HepG2 (cell line): ENCODE results near the gene ZSWIM8. TPM values are rescaled to one million over a fixed set of nuclear protein-coding genes. Genes with fewer than 3 reads are reported as not detected.

Experiments used
- ATAC-seq: fragments of 200-7000 bp; cut with Tn5 transposase; 3 replicates; pipeline ENCODE4 v1.9.1; 2020; ENCODE audit warnings: mild to moderate bottlenecking, moderate library complexity
- BruUV-seq: library from RNA; stranded (reverse); fragments of 400-500 nt; replicated peaks from 2 replicates; lab custom pipeline; 2021; lab: Mats Ljungman, UMichigan
- CTCF ChIA-PET: fragments of 300-600 bp; formaldehyde crosslinking; extraction: SDS; loops from one replicate; lab custom pipeline; 2021; ENCODE audit warnings: low total read pairs, inconsistent platforms, low intra/inter-chr PET ratio; lab: Yijun Ruan, JAX
- POLR2A ChIA-PET: fragments of 350-600 bp; sonication (Branson Sonifier 250); formaldehyde crosslinking; loops from one replicate; lab custom pipeline; 2020; ENCODE audit warnings: antibody characterized with exemption, inconsistent platforms; lab: Yijun Ruan, JAX
- DNase-seq: peaks from one replicate; pipeline ENCODE4 v3.0.0-alpha.2; 2015; ENCODE audit warnings: low spot score
- FAIRE-seq: peaks from 3 replicates; lab custom pipeline; 2011; peaks lifted over from hg19 to GRCh38; lab: Jason Lieb, UNC
- H2AFZ ChIP-seq: one replicate; pipeline ENCODE4 v1.6.1; 2011; ENCODE audit warnings: low read length, inconsistent platforms
- H3K27ac ChIP-seq: fragments of 300-600 bp; 3 replicates; pipeline ENCODE4 v1.8.0; 2011; ENCODE audit warnings: mixed run types, mild to moderate bottlenecking, mixed read lengths, low read length, inconsistent platforms; ENCODE audit not compliant: insufficient read depth; ENCODE audit errors: extremely low read length
- H3K27me3 ChIP-seq, 2 experiments: fragments of 200-600 bp in 1 of 2; 2 replicates in 1 of 2; 3 replicates in 1 of 2; pipeline versions ENCODE4 v1.6.0 to v1.8.0; 2011; ENCODE audit warnings: low read length in 2 of 2, mild to moderate bottlenecking in 2 of 2, moderate library complexity in 2 of 2, inconsistent platforms in 1 of 2; ENCODE audit not compliant: insufficient read depth in 2 of 2, control insufficient read depth in 1 of 2
- H3K36me3 ChIP-seq, 2 experiments: fragments of 200-600 bp in 1 of 2; replicated peaks in 1 of 2; 2 replicates in 1 of 2; 3 replicates in 1 of 2; pipeline versions ENCODE4 v1.5.1 to v1.8.0; 2011; ENCODE audit warnings: low read length in 2 of 2, inconsistent platforms in 1 of 2; ENCODE audit not compliant: insufficient read depth in 2 of 2, control insufficient read depth in 1 of 2
- H3K4me1 ChIP-seq: 2 replicates; pipeline ENCODE4 v1.5.1; 2012; ENCODE audit warnings: low read length, inconsistent platforms; ENCODE audit not compliant: insufficient read depth
- H3K4me2 ChIP-seq: 2 replicates; pipeline ENCODE4 v1.6.0; 2011; ENCODE audit warnings: low read depth, low read length, inconsistent platforms
- H3K4me3 ChIP-seq, 3 experiments: fragments of 200-600 bp in 1 of 3; sonication (generic), shearing (Covaris generic) in 1 of 3; replicated peaks in 1 of 3; 2 replicates each; pipeline ENCODE4 v1.5.1; 2011 to 2016; ENCODE audit warnings: low read length in 3 of 3, inconsistent platforms in 2 of 3, low read depth in 2 of 3, mild to moderate bottlenecking in 2 of 3, control low read depth in 1 of 3, mixed read lengths in 1 of 3; ENCODE audit not compliant: insufficient read depth in 1 of 3
- H3K79me2 ChIP-seq: one replicate; pipeline ENCODE4 v1.6.1; 2011; ENCODE audit warnings: low read length, inconsistent platforms; ENCODE audit not compliant: insufficient read depth
- H3K9ac ChIP-seq: 2 replicates; pipeline ENCODE4 v1.6.0; 2011; ENCODE audit warnings: mild to moderate bottlenecking, low read depth, low read length, inconsistent platforms; ENCODE audit not compliant: insufficient read depth
- H3K9me3 ChIP-seq: 2 replicates; pipeline ENCODE4 v1.5.1; 2012; ENCODE audit warnings: mild to moderate bottlenecking, low read length
- H4K20me1 ChIP-seq: 2 replicates; pipeline ENCODE4 v1.6.0; 2011; ENCODE audit warnings: inconsistent platforms, mild to moderate bottlenecking, low read length, moderate library complexity; ENCODE audit not compliant: insufficient read depth
- JDP2 ChIP-seq: sonication (generic); formaldehyde crosslinking; IDR thresholded peaks from 2 replicates; pipeline ENCODE4 v1.8.1; 2022; ENCODE audit warnings: missing genetic modification reagents, borderline replicate concordance
- JUNB ChIP-seq: sonication (generic); formaldehyde crosslinking; IDR thresholded peaks from 2 replicates; pipeline ENCODE4 v1.8.0; 2022; ENCODE audit warnings: missing genetic modification reagents, mild to moderate bottlenecking, borderline replicate concordance
- KDM4B ChIP-seq: sonication (generic); formaldehyde crosslinking; IDR thresholded peaks from 2 replicates; pipeline ENCODE4 v1.4.0; 2020; ENCODE audit warnings: missing genetic modification reagents
- MYNN ChIP-seq: sonication (generic); formaldehyde crosslinking; IDR thresholded peaks from 2 replicates; pipeline ENCODE4 v1.4.0; 2020; ENCODE audit warnings: mild to moderate bottlenecking, low read depth, missing genetic modification reagents
- NR2F1 ChIP-seq, 2 experiments: fragments of 450-650 bp in 1 of 2; formaldehyde crosslinking in 1 of 2; IDR thresholded peaks; 2 replicates each; pipeline versions ENCODE4 v1.5.0 to v1.6.1; 2016 to 2020; ENCODE audit warnings: mild to moderate bottlenecking in 1 of 2, missing compliant biosample characterization in 1 of 2, missing genetic modification reagents in 1 of 2, moderate library complexity in 1 of 2
- POLR2A ChIP-seq, 2 experiments: IDR thresholded peaks; 2 replicates each; pipeline ENCODE4 v1.6.1; 2011; ENCODE audit warnings: low read depth in 2 of 2, low read length in 2 of 2, mild to moderate bottlenecking in 1 of 2, moderate library complexity in 1 of 2; ENCODE audit not compliant: insufficient read depth in 1 of 2
- RORA ChIP-seq: sonication (generic); formaldehyde crosslinking; IDR thresholded peaks from 2 replicates; pipeline ENCODE4 v1.5.0; 2020; ENCODE audit warnings: mild to moderate bottlenecking, missing genetic modification reagents, moderate library complexity
- ZBTB42 ChIP-seq: sonication (generic); formaldehyde crosslinking; IDR thresholded peaks from 2 replicates; pipeline ENCODE4 v1.5.0; 2020; ENCODE audit warnings: mild to moderate bottlenecking, missing genetic modification reagents
- ZMYM2 ChIP-seq: sonication (generic); formaldehyde crosslinking; IDR thresholded peaks from 2 replicates; pipeline ENCODE4 v1.8.0; 2022; ENCODE audit warnings: mild to moderate bottlenecking, missing genetic modification reagents
- ZNF574 ChIP-seq: sonication (generic); formaldehyde crosslinking; IDR thresholded peaks from 2 replicates; pipeline ENCODE4 v1.4.0; 2020; ENCODE audit warnings: missing genetic modification reagents
- ZNF704 ChIP-seq: sonication (generic); formaldehyde crosslinking; IDR thresholded peaks from 2 replicates; pipeline ENCODE4 v1.8.1; 2023; ENCODE audit warnings: mild to moderate bottlenecking, inconsistent platforms, moderate library complexity, missing genetic modification reagents, borderline replicate concordance
- ZNF839 ChIP-seq: sonication (generic); formaldehyde crosslinking; IDR thresholded peaks from 2 replicates; pipeline ENCODE4 v1.4.0; 2020; ENCODE audit warnings: missing genetic modification reagents, mild to moderate bottlenecking, borderline replicate concordance
- ZNF891 ChIP-seq: sonication (generic); formaldehyde crosslinking; IDR thresholded peaks from 2 replicates; pipeline ENCODE4 v1.5.0; 2020; ENCODE audit warnings: mild to moderate bottlenecking, missing genetic modification reagents
- WGBS: methylation state at CpG from one replicate; pipeline ENCODE4 v1.1.6; 2017; ENCODE audit warnings: low lambda C conversion rate; 5-methylcytosine and 5-hydroxymethylcytosine counted together
- in situ Hi-C: cut with HindIII; loops from 2 replicates; pipeline ENCODE4 v1.10.0; 2017; ENCODE audit warnings: low pct_unique_long_range_greater_than_20kb; ENCODE audit not compliant: extremely low pct_ligation_motif_present
- intact Hi-C: fragments of 100-400 bp; cut with micrococcal nuclease; formaldehyde crosslinking; loops from one replicate; pipeline ENCODE4 v1.10.0; 2022; ENCODE audit not compliant: unreplicated experiment
- polyA plus RNA-seq, 8 experiments: library from polyadenylated mRNA; depleted of rRNA in 3 of 8; stranded (reverse) in 7 of 8; unstranded in 1 of 8; fragments of >200 nt; fragmentation: Illumina TruSeq in 4 of 8; extraction: Trizol in 4 of 8; gene quantifications; 2 replicates each; pipeline versions ENCODE4 v1.2.1 to v1.2.3, GENCODE V29; 2011 to 2016; ENCODE audit warnings: low read depth in 4 of 8, missing spikeins in 1 of 8, mixed read lengths in 1 of 8; ENCODE audit not compliant: insufficient read depth in 1 of 8
- total RNA-seq, 5 experiments: library from RNA; depleted of rRNA; stranded (reverse); fragments of >200 nt; fragmentation: Illumina TruSeq; extraction: Trizol; gene quantifications; 2 replicates each; pipeline ENCODE4 v1.2.3, GENCODE V29; 2016; ENCODE audit warnings: low read depth in 1 of 5

The ZSWIM8 gene
- total and polyA plus RNA-seq, 2 of the 13 experiments (the other 11 are each of a cell fraction or from before 2014, with no cell fraction given), result 39.9 to 98.2 TPM

- ATAC-seq (no peak; the same call in 1 of the 3 replicates), DNase-seq (no peak), FAIRE-seq (no peak)
- TSS peak; percentile 63 for BruUV-seq
- intact Hi-C loops (no loop called here), in situ Hi-C loops (no loop called here)
- Histone ChIP-seq H3K27ac (peak overlapping the region; percentile 98), H3K4me3 (peak overlapping the region in 1 of 3 experiments; percentile 23; a peak in 2 of 6 replicates), H3K9me3 (no peaks in the 10 kb centered on the region), H3K4me2 (peak overlapping the region; percentile 74), H3K9ac (peak overlapping the region; percentile 38), H4K20me1 (no peaks in the 10 kb centered on the region), H2AFZ (no peak overlapping the region), H3K27me3 (no peaks in the 10 kb centered on the region), H3K4me1 (peaks cover 59% of the 10 kb centered on the region), H3K36me3 (peaks cover 5 to 34% of the 10 kb centered on the region in 2 experiments), H3K79me2 (no peaks in the 10 kb centered on the region)
- WGBS, result 3% methylated on average over 3 of the region's 4 CpGs
- ChIA-PET CTCF (no interaction called here), POLR2A (interaction anchor here (0.7 to 2.1 kb wide), 24 partner anchors 8 to 427 kb away, joined by 3 to 23 read pairs (median 6); partner anchors contain the start of genes ANXA7, CAMK2G, CHCHD1 and PPP3CB)
- no peak for TF ChIP-seq ZBTB42 (CRISPR knock-in tag)
- no peak for TF ChIP-seq ZNF891 (CRISPR knock-in tag)
- TF ChIP-seq MYNN, result 0 out of 2 replicates have a peak, but pooled peaks have one; percentile 26
These were observed 54.6 kb downstream of the ZSWIM8 start for GRCh38 chr10:73840056-73840402.

- intact Hi-C loops (no loop called here), in situ Hi-C loops (no loop called here)
- Histone ChIP-seq H3K27me3 (no peaks in the 10 kb centered on the region), H3K27ac (peak overlapping the region; percentile 98), H3K4me1 (peaks cover 59% of the 10 kb centered on the region), H3K9me3 (no peaks in the 10 kb centered on the region), H3K79me2 (no peaks in the 10 kb centered on the region), H4K20me1 (no peaks in the 10 kb centered on the region), H3K4me2 (peak overlapping the region; percentile 74), H3K4me3 (peak overlapping the region in 1 of 3 experiments; percentile 56; a peak in 2 of 6 replicates), H3K36me3 (peaks cover 5 to 34% of the 10 kb centered on the region in 2 experiments), H3K9ac (peak overlapping the region; percentile 72), H2AFZ (no peak overlapping the region)
- peak; percentile 98 for ATAC-seq
- WGBS, result 48% methylated on average over 6 of the region's 13 CpGs
- BruUV-seq, result TSS peak; percentile 96
- ChIA-PET POLR2A (interaction anchor here (0.7 to 2.1 kb wide), 25 partner anchors 8 to 427 kb away, joined by 3 to 23 read pairs (median 5); partner anchors contain the start of genes ANXA7, CAMK2G, CHCHD1 and PPP3CB), CTCF (no interaction called here)
- peak; percentile 100 for FAIRE-seq
- DNase-seq, result peak; percentile 99
- TF ChIP-seq RORA (no peak), ZNF704 (CRISPR knock-in tag) (0 out of 2 replicates have a peak, but pooled peaks have one; percentile 36), ZMYM2 (no peak), POLR2A (IDR thresholded peaks at IDR 0.05; ENCODE audit: insufficient read depth in 1 of 2, low read depth in 2 of 2, low read length in 2 of 2) (peak in 1 of 2 experiments; percentile 62; a peak in 2 of 4 replicates), JUNB (CRISPR knock-in tag) (no peak), ZNF574 (CRISPR knock-in tag) (peak; percentile 78), KDM4B (CRISPR knock-in tag) (peak; percentile 19; the same call in 1 of the 2 replicates), JDP2 (CRISPR knock-in tag) (no peak), NR2F1 (CRISPR knock-in tag; IDR thresholded peaks at IDR 0.05) (peak; percentile 46 to 77; a peak in 3 of 4 replicates), ZNF839 (no peak)
These were observed 55.1 kb downstream of the ZSWIM8 start for GRCh38 chr10:73840403-73841060.
